Esophagus mucosa (tissue), 1 donor: ENCODE results near the gene DOP1A. TPM values are rescaled to one million over a fixed set of nuclear protein-coding genes. Genes with fewer than 3 reads are reported as not detected.
A peak's percentile ranks its signal among the peaks of the same experiment; 100 is the strongest.

ENCODE experiments used
- ATAC-seq: fragments of 200-7000 bp; cut with Tn5 transposase; one replicate; pipeline ENCODE4 v1.9.1; 2020
- total RNA-seq: library from RNA; stranded (reverse); gene quantifications from one replicate; pipeline ENCODE4 v1.2.4, GENCODE V29; 2023
- donor health status: DM: yes; HTN: yes; CAD: no.

Gene DOP1A, protein sequence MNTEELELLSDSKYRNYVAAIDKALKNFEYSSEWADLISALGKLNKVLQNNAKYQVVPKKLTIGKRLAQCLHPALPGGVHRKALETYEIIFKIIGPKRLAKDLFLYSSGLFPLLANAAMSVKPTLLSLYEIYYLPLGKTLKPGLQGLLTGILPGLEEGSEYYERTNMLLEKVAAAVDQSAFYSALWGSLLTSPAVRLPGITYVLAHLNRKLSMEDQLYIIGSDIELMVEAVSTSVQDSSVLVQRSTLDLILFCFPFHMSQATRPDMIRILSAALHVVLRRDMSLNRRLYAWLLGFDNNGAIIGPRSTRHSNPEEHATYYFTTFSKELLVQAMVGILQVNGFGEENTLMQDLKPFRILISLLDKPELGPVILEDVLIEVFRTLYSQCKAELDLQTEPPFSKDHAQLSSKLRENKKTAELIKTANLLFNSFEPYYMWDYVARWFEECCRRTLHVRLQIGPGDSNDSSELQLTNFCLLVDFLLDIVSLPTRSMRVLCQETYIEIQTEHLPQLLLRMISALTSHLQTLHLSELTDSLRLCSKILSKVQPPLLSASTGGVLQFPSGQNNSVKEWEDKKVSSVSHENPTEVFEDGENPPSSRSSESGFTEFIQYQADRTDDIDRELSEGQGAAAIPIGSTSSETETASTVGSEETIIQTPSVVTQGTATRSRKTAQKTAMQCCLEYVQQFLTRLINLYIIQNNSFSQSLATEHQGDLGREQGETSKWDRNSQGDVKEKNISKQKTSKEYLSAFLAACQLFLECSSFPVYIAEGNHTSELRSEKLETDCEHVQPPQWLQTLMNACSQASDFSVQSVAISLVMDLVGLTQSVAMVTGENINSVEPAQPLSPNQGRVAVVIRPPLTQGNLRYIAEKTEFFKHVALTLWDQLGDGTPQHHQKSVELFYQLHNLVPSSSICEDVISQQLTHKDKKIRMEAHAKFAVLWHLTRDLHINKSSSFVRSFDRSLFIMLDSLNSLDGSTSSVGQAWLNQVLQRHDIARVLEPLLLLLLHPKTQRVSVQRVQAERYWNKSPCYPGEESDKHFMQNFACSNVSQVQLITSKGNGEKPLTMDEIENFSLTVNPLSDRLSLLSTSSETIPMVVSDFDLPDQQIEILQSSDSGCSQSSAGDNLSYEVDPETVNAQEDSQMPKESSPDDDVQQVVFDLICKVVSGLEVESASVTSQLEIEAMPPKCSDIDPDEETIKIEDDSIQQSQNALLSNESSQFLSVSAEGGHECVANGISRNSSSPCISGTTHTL (N-terminal part only)
- 16.3 TPM for total RNA-seq

DNA sequence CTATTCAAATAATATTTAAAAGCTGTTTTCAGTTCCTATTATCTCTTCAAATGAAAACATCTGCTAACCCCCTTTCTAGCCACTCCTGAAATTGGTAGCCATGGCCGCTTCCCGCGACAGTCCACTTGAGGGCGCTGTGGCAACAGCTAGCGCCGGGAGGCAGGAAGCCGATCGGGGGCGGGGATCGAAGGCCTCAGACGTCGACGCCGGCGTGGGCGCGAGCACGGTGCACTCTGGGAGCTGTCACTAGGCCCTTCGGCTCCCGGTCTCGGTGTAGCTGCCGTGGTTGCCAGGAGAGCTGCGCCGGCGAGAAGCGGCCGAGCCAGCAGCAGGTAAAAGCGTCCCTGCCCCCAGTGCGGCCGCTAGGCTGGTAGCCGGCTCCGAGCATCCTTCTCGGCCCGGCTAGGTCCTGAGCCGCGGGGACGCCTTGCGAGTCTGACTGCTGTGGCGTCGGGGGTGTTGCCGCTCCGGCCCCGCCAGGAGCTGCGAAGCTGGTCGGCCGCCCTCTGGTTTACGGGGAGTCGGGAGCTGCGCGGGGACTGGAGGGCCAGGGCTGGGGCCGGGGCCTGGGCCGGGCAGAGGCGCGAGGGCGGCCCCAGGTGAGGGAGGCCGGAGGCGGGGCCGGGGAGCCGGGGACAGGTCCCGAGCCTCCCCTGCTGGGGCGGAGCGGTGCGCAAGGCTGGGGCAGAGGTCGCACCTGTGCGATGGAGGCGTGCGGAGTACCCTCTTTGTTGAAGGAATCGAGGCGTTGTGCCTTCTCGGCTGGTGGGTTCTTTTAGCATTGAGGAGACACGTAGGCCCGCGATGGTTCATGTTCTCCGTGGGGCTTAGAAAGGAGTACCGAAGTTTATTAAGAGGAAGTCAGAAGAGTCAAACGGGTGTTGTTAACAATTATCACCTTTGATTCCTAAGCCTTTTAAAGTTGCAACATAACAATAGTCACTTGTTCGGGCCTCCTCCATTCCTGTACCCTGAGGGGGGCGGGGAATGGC lies at the start of gene DOP1A:
DOP1A (plus strand) TSS at position 224 of the 992 bp plus-strand sequence. CDS start 29,307 bp downstream, outside the sequence.
- ATAC-seq: peak; percentile 94

DNA sequence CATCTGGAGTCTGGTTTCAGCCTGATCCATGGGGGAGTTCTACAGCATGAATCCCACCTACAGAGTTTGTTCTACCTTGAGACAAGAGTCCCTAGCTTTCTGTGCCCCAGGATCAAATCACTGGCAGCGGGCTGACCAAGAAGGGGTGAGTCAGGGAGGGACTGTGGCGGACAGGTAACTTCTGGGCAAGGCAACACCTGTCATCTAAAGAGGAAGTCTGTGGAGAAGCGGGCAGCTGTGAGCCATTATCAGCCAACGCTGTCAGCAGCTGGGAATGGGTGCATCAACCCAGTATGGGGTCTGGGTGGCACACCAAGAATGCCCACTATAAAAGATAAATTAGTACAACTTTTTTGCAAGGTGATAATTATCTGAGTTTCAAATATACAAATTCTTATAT lies 47.7 kb upstream of the DOP1A start:
- ATAC-seq: no peak

DNA sequence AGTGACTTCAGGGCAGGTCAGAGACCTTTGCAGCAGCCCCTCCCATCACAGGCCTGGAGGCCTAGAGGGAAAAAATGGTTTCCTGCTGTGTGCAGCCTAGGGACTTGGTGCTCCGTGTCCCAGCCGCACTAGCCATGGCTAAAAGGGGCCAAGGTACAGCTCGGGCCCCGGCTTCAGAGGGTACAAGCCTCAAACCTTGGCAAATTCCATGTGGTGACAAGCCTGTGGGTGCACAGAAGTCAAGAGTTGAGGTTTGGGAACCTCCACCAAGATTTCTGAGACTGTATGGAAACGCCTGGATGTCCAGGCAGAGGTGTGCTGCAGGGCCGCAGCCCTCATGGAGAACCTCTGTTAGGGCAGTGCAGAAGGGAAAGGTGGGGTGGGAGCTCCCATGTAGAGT lies 35.8 kb upstream of the DOP1A start:
- ATAC-seq: no peak

DNA sequence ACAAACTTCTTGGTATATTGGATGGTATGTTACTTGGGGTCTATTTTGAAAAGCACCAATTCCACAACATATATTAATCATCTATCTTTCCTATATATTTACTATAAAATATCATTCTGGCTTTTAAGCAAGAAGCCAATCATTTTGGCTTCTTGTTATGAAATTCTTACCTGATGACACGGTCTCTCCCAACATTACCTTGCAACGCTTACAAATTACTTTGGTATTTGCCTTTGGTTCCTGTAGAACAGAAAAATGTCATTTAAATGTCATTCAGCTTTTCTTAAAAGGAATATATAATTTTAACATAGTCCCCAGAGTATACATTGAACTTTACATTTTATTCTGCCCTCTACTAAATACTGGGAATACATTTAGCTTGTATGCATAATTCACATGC lies 29.2 kb upstream of the DOP1A start:
- ATAC-seq: no peak

DNA sequence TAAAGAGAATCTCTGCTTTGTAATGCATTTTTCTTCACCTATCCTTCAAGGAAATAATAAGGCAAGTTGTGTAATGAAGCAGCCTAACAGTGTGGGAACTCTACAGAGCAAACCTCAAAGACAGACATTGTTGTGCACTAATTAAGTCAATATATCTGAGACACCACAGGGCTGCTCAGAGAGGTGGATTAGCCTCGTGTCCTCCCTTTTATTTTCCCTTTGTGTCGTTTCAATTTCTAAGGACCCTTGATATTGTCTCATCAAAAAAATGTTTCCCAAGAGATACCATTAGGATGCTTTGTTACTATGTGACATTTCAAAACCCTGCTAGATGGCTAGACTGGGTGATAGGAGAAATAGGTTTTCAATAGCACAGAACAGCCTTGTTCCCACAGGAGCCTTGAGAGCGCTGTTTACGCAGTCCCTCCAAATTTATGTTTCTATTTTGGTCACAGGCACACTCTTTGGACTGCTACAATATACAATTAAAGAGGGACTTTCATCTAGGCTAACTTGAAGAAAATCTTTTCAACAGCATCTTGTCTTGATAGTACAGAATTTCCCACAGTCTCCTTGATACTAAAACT lies 24.9 kb upstream of the DOP1A start:
- ATAC-seq: no peak

DNA sequence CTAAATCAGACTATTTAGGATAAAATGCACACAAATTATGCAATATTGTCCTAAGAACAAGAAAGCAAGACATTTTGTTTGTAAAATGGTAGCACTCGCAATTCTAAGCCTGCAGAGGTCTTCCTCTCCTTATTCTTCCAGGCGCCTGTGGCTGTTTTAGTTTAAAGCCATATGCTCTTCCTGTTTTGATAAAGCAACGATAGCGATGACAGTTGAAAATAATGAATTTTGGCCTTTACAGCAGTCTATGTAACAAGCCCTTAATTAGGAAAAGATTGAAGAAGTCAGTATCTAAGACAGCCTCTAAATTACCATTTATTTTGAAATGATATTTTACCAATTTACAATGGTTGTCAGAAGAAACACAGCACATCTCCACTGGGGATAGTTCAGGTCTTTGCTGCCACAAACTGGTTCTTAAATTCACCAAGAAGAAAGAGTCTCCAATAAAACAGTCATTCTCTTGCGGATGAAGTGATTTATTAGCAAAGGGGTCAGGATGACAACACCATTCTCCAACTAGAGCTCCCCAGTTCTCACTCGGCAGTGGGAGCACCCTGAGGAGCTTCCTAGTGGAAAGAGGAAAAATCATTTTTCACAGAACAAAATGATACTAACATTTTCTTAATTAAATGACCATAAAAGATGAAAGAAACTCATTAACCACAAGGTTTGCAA lies 23.2 kb upstream of the DOP1A start:
- no peak for ATAC-seq

DNA sequence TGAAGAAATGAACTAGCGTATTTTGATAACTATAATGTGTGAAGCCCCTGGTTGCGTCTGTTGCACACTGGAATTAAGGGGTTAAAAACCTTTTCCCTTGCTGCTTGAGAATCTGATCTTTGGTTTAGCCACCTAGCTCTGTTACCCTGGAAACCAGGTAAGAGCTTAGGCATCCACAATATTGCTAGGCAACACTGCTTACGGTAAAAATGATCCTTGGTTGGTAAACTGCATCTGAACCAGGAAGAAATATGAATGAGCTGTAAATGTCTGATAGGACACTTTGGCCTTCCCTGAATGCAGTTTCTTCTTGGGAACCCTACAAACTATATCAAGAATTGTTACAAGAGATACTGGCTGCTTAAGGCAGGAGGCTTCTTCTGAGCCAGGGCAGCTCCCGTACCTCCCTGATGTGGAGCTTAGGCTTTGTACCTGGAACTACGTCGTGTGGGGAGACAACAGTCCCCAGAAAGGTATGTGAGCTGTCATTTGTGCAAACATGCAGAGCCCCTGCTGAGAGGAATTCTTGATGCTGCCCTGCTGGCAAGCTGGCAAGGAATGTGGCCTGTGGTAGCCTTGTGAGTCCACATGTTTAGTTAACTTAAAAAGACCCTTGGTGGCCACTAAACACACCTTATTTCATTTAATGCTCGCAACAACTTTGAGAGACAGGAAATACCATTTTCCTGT lies 20.3 kb upstream of the DOP1A start:
- no peak for ATAC-seq

DNA sequence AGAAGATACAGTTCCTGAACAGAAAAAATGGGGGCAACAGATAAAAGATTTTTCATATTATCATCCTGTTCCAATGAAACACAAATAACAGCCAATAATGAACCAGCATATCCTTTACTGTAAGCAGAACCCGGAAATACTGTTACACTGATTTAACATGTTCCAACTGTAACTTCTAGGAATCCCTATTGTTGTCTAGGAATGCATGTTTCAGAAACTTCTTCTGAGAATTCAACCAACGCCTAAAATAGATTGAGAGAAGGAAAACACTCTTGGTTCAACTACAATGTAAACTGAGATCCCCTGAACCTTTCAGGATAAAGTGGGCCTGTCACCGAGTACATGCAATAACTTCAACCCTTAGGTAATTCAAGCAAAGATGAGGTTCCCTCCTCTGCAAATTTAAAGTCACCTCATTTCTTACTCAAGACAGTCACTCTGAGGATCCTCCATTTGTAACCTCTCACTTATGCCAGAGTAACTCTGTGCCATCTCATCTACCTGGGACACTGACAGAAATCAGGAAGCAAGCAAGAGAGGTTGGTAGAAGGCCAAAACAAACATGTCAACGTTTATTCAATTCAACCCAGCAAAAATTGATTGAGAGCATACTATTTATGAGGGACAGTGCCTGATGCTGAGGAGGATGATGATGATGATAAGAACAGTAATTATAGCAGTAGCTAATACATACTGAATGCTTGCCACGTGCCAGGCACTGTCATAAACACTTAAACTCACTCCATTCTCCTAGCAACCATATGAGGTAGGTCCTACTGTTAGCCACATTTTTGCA lies 15.9 kb upstream of the DOP1A start:
- ATAC-seq: peak; percentile 29

DNA sequence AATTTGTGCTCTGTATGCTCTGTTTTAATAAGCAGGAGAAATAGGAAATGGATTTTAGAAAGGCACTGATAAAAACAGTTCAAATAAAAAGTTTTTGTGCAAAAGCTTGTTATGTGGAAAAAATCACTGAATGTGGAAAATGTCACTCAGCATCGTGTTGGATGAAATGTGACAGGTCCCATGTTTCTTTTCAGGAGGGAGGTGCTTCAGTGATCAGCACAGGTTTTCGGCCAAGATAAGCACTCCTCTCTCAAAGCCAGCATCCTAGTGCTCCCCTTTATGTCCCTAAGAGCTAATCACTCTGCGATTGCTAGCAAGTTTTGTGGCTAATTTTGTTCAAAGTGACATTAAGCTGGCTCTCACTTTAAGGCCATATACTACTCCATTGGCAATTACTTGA lies 13.8 kb upstream of the DOP1A start:
- no peak for ATAC-seq

DNA sequence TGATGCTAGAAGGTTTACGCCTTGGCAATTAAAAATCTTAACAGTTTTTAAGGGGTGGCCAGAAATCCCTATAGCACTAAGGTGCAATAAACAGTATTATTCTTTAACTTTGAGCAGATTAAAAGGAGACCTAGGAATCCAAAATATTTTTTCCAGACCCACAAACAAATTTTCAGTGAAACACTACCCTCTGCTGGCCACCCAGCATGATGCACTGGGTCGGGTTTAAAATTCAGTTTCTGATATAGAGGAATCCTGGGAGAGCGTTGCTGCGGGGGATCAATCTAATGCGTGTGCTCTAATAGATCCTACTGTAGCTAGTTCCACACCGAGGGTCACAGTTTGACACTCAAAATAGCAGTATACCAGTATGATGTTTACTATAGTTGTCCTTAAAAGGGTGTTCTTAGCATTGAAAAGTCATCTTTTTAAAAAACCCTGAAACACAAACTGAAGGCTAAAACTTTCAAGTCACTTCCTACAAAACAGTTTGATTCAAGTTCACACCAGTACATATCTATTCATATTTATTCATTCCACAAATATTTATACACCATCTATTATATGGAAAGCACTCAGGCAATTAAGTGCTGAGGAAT lies 12.0 kb upstream of the DOP1A start:
- peak; percentile 43 for ATAC-seq

DNA sequence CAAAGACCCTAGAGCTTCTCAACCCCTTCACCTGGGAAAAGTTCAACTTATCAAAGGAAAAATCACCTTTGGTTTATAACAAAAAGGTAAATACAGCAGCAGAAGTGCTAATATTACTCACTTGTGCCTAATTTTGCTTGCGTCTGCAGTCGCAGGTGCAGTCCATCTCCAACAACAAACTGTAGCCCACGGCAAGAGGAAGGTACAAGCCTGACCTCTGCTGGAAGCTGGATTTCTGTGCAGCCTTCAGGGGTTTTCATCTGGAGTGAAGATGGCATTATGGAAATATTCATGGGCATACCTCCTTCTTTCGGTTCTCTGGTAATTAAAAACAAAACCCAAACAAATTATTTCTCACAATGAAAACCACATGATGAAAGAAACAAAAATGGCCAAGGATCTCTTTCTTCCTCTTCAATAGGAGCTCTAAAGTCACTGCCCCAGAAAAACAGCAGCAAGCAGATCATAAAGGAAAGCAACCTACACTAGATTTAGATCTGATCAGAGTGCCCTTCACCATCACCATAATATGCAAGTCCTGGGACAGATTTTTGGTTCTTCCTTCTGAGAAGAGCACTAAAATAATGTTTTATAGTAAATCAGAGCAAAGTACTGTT lies 9.7 kb upstream of the DOP1A start:
- ATAC-seq: peak; percentile 69

DNA sequence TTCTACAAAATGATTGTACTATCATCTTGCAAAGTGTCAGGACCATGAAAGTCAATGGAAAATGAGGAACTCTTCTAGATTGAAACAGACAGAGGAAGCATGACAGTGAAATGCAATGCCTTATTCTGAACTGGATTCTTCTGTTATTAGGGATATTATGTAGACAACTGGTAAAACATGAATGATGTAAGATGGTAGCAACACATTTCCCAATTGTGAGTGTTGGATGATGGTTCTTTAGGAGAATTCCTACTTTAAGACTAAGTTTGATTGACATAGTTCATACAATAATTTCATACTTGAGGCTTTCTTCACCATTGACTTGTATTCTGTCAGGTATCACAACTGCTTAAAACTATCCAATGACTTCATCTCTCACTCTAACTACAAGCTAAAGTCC lies 6.3 kb upstream of the DOP1A start:
- no peak for ATAC-seq

DNA sequence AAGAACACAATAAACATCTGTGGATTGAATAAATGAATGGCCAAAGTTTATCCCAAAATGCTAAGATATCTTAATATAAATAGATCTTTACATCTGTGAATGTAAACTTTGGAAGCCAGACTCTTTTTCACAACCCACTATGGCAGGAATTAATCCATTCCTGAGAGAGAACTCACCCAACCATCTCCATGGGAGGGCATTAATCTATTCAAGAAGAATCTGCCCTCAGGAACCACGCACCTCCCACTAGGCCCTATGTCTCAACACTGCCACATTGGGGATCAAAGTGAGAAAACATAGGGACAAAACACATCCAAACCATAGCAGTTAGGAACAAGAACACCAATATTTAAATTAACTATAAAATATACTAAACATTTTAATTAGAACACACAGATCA lies 5.2 kb upstream of the DOP1A start:
- no peak for ATAC-seq

DNA sequence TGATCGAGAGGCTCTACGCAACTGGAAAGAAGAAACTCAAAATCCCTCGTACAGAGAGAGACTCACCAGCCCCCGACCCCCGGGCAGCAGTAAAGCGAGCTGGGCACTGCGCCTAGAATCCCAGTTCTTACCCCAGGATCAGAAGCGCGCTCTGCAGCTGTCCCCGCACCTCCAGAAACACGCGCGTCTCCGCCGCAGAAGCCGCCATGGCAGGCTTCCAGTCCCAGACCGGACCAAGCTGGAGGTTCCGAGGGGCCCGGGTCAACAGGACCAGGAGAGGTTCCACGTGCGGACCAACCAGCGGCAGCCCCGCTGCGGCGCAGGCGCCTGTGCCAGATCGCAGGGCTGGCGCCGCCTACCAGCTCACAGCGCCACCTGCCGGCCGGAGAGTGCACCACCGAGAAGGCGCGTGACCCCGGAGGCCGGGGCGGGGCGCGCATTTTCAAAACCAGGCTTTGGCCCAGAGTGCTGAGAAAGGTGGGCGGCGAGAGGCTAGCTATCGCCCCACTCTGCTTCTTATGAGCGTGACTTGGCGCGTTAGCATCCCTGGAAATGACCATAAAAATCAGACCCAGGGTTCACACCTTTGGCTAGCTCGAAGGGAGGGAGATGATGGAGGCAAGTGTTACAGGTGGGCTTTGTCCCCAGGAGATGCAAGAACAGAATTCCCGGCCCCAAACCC lies 1.8 kb upstream of the DOP1A start, which contains the start of gene UBE3D:
UBE3D (minus strand) TSS at position 331 of the 682 bp plus-strand sequence; CDS start at position 208, 123 bp downstream.
- ATAC-seq: peak; percentile 84

DNA sequence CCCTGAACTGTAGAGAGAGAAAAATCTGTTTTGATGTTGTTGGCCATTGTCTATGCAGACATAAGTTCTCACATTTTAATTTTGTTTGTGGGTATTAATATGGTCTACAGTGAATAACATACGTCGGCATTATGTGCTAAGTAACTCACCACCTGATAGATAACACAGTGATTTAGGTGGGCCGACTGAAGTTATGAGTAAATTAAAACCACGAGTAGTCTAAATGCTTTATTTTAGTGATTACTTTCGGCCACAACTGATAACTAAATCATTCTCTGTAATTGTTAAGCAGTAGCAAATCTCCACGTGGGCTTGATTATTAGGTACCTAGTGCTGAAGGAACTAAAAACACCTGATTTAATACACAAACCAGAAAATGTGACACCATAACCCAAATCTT lies 1.1 kb downstream of the DOP1A start:
- ATAC-seq: no peak

DNA sequence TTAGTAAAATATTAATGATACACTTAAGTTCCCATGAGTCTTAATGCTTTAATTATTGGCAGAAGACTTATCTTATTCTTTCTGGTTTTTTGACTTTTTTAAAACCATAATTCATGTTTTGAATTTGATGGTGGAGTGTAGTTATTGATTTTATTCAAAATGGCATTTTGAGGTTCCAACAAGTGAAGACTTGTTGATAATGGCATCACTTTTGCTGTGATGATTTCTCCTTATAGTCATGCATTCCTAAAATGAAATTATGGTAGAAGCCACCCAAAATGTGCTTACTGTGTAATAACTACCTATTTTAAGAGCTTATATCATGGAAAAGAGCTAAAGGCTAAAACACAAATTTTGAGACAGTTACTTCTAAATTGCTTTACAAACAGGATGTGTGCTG lies 2.2 kb downstream of the DOP1A start:
- ATAC-seq: no peak

DNA sequence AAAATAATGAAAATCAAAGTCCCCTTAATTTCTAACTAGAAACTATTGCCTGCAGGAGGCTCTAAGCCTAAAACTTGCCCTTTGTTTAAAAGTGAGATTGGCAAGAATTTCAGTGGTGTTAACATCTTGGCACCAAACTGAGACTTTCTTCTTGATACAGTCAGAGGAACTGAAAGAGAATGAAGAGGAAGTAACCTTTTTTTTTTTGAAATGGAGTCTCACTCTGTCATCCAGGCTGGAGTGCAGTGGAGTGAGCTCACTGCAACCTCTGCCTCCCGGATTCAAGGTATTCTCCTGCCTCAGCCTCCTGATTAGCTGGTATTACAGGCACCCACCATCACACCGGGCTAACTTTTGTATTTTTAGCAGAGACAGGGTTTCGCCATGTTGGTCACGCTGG lies 3.6 kb downstream of the DOP1A start:
- ATAC-seq: peak; percentile 51
